HepG2 (cell line): ENCODE data around the gene ANKRD55. TPM values are rescaled to one million over a fixed set of nuclear protein-coding genes. Genes with fewer than 3 reads are reported as not detected.

Experiments
- ATAC-seq: fragments of 200-7000 bp; cut with Tn5 transposase; 3 replicates; pipeline ENCODE4 v1.9.1; 2020; ENCODE audit warnings: mild to moderate bottlenecking, moderate library complexity
- BruUV-seq: library from RNA; stranded (reverse); fragments of 400-500 nt; replicated peaks from 2 replicates; lab custom pipeline; 2021; lab: Mats Ljungman, UMichigan
- CTCF ChIA-PET: fragments of 300-600 bp; formaldehyde crosslinking; extraction: SDS; loops from one replicate; lab custom pipeline; 2021; ENCODE audit warnings: low total read pairs, inconsistent platforms, low intra/inter-chr PET ratio; lab: Yijun Ruan, JAX
- POLR2A ChIA-PET: fragments of 350-600 bp; sonication (Branson Sonifier 250); formaldehyde crosslinking; loops from one replicate; lab custom pipeline; 2020; ENCODE audit warnings: antibody characterized with exemption, inconsistent platforms; lab: Yijun Ruan, JAX
- DNase-seq: peaks from one replicate; pipeline ENCODE4 v3.0.0-alpha.2; 2015; ENCODE audit warnings: low spot score
- FAIRE-seq: peaks from 3 replicates; lab custom pipeline; 2011; peaks lifted over from hg19 to GRCh38; lab: Jason Lieb, UNC
- H2AFZ ChIP-seq: one replicate; pipeline ENCODE4 v1.6.1; 2011; ENCODE audit warnings: low read length, inconsistent platforms
- H3K27ac ChIP-seq: fragments of 300-600 bp; 3 replicates; pipeline ENCODE4 v1.8.0; 2011; ENCODE audit warnings: mixed run types, mild to moderate bottlenecking, mixed read lengths, low read length, inconsistent platforms; ENCODE audit not compliant: insufficient read depth; ENCODE audit errors: extremely low read length
- H3K27me3 ChIP-seq, 2 experiments: fragments of 200-600 bp in 1 of 2; 2 replicates in 1 of 2; 3 replicates in 1 of 2; pipeline versions ENCODE4 v1.6.0 to v1.8.0; 2011; ENCODE audit warnings: low read length in 2 of 2, mild to moderate bottlenecking in 2 of 2, moderate library complexity in 2 of 2, inconsistent platforms in 1 of 2; ENCODE audit not compliant: insufficient read depth in 2 of 2, control insufficient read depth in 1 of 2
- H3K36me3 ChIP-seq, 2 experiments: fragments of 200-600 bp in 1 of 2; replicated peaks in 1 of 2; 2 replicates in 1 of 2; 3 replicates in 1 of 2; pipeline versions ENCODE4 v1.5.1 to v1.8.0; 2011; ENCODE audit warnings: low read length in 2 of 2, inconsistent platforms in 1 of 2; ENCODE audit not compliant: insufficient read depth in 2 of 2, control insufficient read depth in 1 of 2
- H3K4me1 ChIP-seq: 2 replicates; pipeline ENCODE4 v1.5.1; 2012; ENCODE audit warnings: low read length, inconsistent platforms; ENCODE audit not compliant: insufficient read depth
- H3K4me2 ChIP-seq: 2 replicates; pipeline ENCODE4 v1.6.0; 2011; ENCODE audit warnings: low read depth, low read length, inconsistent platforms
- H3K4me3 ChIP-seq, 3 experiments: fragments of 200-600 bp in 1 of 3; sonication (generic), shearing (Covaris generic) in 1 of 3; replicated peaks in 1 of 3; 2 replicates each; pipeline ENCODE4 v1.5.1; 2011 to 2016; ENCODE audit warnings: low read length in 3 of 3, inconsistent platforms in 2 of 3, low read depth in 2 of 3, mild to moderate bottlenecking in 2 of 3, control low read depth in 1 of 3, mixed read lengths in 1 of 3; ENCODE audit not compliant: insufficient read depth in 1 of 3
- H3K79me2 ChIP-seq: one replicate; pipeline ENCODE4 v1.6.1; 2011; ENCODE audit warnings: low read length, inconsistent platforms; ENCODE audit not compliant: insufficient read depth
- H3K9ac ChIP-seq: 2 replicates; pipeline ENCODE4 v1.6.0; 2011; ENCODE audit warnings: mild to moderate bottlenecking, low read depth, low read length, inconsistent platforms; ENCODE audit not compliant: insufficient read depth
- H3K9me3 ChIP-seq: 2 replicates; pipeline ENCODE4 v1.5.1; 2012; ENCODE audit warnings: mild to moderate bottlenecking, low read length
- H4K20me1 ChIP-seq: 2 replicates; pipeline ENCODE4 v1.6.0; 2011; ENCODE audit warnings: inconsistent platforms, mild to moderate bottlenecking, low read length, moderate library complexity; ENCODE audit not compliant: insufficient read depth
- ATF7 ChIP-seq, 2 experiments: fragments of 450-650 bp in 1 of 2; sonication (generic) in 1 of 2; formaldehyde crosslinking in 1 of 2; IDR thresholded peaks; 2 replicates each; pipeline versions ENCODE4 v1.4.0 to v1.6.1; 2016 to 2020; ENCODE audit warnings: antibody characterized with exemption in 1 of 2, mild to moderate bottlenecking in 1 of 2, missing genetic modification reagents in 1 of 2
- ELF4 ChIP-seq: sonication (generic); formaldehyde crosslinking; IDR thresholded peaks from 2 replicates; pipeline ENCODE4 v1.5.0; 2020; ENCODE audit warnings: missing genetic modification reagents, mild to moderate bottlenecking, moderate library complexity, borderline replicate concordance
- NFRKB ChIP-seq: fragments of 450-650 bp; IDR thresholded peaks from 2 replicates; pipeline ENCODE4 v1.6.1; 2017
- RFX5 ChIP-seq: IDR thresholded peaks from 2 replicates; pipeline ENCODE4 v1.6.1; 2011; ENCODE audit warnings: low read depth, low read length, improper control_type of control experiment
- SIN3A ChIP-seq: IDR thresholded peaks from 2 replicates; pipeline ENCODE4 v1.6.1; 2011; ENCODE audit warnings: low read depth, mild to moderate bottlenecking, control low read depth, low read length, borderline replicate concordance
- ZNF326 ChIP-seq: sonication (generic); formaldehyde crosslinking; IDR thresholded peaks from 2 replicates; pipeline ENCODE4 v1.4.0; 2020; ENCODE audit warnings: missing genetic modification reagents, borderline replicate concordance
- WGBS: methylation state at CpG from one replicate; pipeline ENCODE4 v1.1.6; 2017; ENCODE audit warnings: low lambda C conversion rate; 5-methylcytosine and 5-hydroxymethylcytosine counted together
- in situ Hi-C: cut with HindIII; loops from 2 replicates; pipeline ENCODE4 v1.10.0; 2017; ENCODE audit warnings: low pct_unique_long_range_greater_than_20kb; ENCODE audit not compliant: extremely low pct_ligation_motif_present
- intact Hi-C: fragments of 100-400 bp; cut with micrococcal nuclease; formaldehyde crosslinking; loops from one replicate; pipeline ENCODE4 v1.10.0; 2022; ENCODE audit not compliant: unreplicated experiment
- polyA plus RNA-seq, 8 experiments: library from polyadenylated mRNA; depleted of rRNA in 3 of 8; stranded (reverse) in 7 of 8; unstranded in 1 of 8; fragments of >200 nt; fragmentation: Illumina TruSeq in 4 of 8; extraction: Trizol in 4 of 8; gene quantifications; 2 replicates each; pipeline versions ENCODE4 v1.2.1 to v1.2.3, GENCODE V29; 2011 to 2016; ENCODE audit warnings: low read depth in 4 of 8, missing spikeins in 1 of 8, mixed read lengths in 1 of 8; ENCODE audit not compliant: insufficient read depth in 1 of 8
- total RNA-seq, 5 experiments: library from RNA; depleted of rRNA; stranded (reverse); fragments of >200 nt; fragmentation: Illumina TruSeq; extraction: Trizol; gene quantifications; 2 replicates each; pipeline ENCODE4 v1.2.3, GENCODE V29; 2016; ENCODE audit warnings: low read depth in 1 of 5
- TF ChIP-seq, protein P1 (sequence below): sonication (generic); formaldehyde crosslinking; IDR thresholded peaks from 2 replicates; pipeline ENCODE4 v1.9.0; 2021; ENCODE audit warnings: missing genetic modification reagents, borderline replicate concordance

ANKRD55 gene
- total and polyA plus RNA-seq, 2 of the 13 experiments (the other 11 are each of a cell fraction or from before 2014, with no cell fraction given): 0.11 to 0.28 TPM

DNA sequence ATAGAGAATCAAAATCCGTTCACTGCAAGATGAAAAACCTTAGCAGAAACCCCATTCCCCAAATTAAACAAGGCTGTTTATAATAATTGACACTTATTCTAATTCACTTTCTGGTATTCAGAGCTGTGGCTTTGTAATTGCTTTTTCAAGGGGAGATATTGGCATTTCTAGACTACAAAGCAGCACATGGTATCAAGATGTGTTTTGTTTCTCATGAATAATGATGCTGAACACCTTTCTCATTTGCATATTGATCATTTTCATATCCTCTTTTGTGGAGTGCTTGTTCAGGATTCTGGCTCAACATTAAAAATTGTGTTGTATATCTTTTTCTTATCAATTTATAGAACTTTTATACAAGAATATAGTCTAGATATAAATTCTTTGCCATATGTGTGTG, 22.4 kb upstream of the ANKRD55 start (continued):
- TF ChIP-seq, protein P1, sequence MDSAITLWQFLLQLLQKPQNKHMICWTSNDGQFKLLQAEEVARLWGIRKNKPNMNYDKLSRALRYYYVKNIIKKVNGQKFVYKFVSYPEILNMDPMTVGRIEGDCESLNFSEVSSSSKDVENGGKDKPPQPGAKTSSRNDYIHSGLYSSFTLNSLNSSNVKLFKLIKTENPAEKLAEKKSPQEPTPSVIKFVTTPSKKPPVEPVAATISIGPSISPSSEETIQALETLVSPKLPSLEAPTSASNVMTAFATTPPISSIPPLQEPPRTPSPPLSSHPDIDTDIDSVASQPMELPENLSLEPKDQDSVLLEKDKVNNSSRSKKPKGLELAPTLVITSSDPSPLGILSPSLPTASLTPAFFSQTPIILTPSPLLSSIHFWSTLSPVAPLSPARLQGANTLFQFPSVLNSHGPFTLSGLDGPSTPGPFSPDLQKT (CRISPR knock-in tag): no peak
- TF ChIP-seq NFRKB (no peak), ZNF326 (no peak), SIN3A (no peak)

DNA sequence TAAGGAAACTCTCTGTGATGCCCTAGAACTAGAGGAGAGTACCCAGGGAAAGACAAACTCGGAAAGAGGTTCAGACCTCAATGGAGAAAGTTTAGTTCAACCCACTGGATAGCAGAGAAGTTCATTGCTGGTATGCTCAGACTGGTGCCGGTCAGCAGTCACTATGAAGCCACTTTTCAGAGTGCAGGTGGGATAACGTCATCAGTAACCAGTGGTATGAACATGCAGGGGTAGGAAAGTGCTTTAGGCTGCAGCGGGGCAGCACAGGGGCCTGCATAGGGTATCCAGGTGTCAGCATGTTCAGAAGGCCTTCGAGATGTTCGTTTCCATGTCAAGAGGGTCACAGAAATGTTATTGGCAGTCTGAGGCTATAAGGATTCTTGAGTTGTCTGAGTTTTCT, 20.8 kb upstream of the ANKRD55 start:
- intact Hi-C loops (no loop called here), in situ Hi-C loops (loop anchor here (25.0 kb wide), 1 partner anchor 833 kb away; no protein-coding TSS in a partner anchor)
- no peak overlapping the region for H3K27ac ChIP-seq
- H4K20me1 ChIP-seq: no peaks in the 10 kb centered on the region
- H3K9ac ChIP-seq: no peak overlapping the region
- no peaks in the 10 kb centered on the region for H3K36me3 ChIP-seq
- DNase-seq (no peak), FAIRE-seq (no peak), ATAC-seq (peak; percentile 51; the same call in 2 of the 3 replicates)
- ChIA-PET POLR2A (no interaction called here), CTCF (no interaction called here)
- BruUV-seq: no TSS peak
- no peaks in the 10 kb centered on the region for H3K79me2 ChIP-seq
- peak; percentile 35; the same call in 1 of the 2 replicates for TF ChIP-seq ATF7 (IDR thresholded peaks at IDR 0.05)
- no peak for TF ChIP-seq ATF7 (CRISPR knock-in tag; IDR thresholded peaks at IDR 0.05)
- TF ChIP-seq ELF4 (CRISPR knock-in tag): no peak
- TF ChIP-seq RFX5: peak; percentile 84
- H3K4me1 ChIP-seq: peaks cover 4% of the 10 kb centered on the region; the same call in 1 of the 2 replicates
- H2AFZ ChIP-seq: no peak overlapping the region
- H3K4me2 ChIP-seq: peak overlapping the region; percentile 7; the same call in 1 of the 2 replicates
- 0 out of 5 replicates have a peak, but pooled peaks cover 0 to 3% of the 10 kb centered on the region in 2 experiments for H3K27me3 ChIP-seq
- no peak overlapping the region for H3K4me3 ChIP-seq
- 0 out of 2 replicates have a peak, but pooled peaks cover 2% of the 10 kb centered on the region for H3K9me3 ChIP-seq
- WGBS: 11% methylated on average over 6 of the region's 6 CpGs
